ENCODE data around the gene PALLD. TPM values are rescaled to one million over a fixed set of nuclear protein-coding genes. Genes with fewer than 3 reads are reported as not detected.

The PALLD gene
- total RNA-seq, 3 donors from 2014 or later: 112 to 663 (median 150) TPM

DNA sequence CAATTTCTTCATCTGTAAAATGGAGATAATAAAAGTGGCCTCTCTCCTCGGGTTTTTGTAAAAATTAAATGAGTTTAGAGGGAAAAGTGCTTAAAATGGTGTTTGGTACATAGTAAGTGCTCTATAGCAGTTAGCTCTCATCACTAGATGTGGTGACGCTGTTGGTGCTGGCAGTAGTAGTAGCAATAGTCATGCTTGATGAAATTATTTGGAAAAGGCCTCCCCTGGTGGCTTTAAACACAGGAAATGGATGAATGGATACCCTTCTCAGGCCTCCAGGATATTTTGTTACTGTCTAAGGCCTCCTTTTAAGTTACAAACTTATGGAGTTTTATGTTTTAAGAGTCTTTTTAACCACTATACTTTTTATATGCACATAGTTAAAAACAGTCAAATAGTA, 370.3 kb downstream of the PALLD start:
- Histone ChIP-seq H3K9me3 (no peaks in the 10 kb centered on the region), H3K4me3 (no peak overlapping the region), H3K4me1 (ENCODE audit: low read depth) (no peaks in the 10 kb centered on the region), H3K36me3 (ENCODE audit: low read depth) (no peaks in the 10 kb centered on the region)
- intact Hi-C loops (cut with DNase I, micrococcal nuclease): no loop called here
- TF ChIP-seq, protein P1, sequence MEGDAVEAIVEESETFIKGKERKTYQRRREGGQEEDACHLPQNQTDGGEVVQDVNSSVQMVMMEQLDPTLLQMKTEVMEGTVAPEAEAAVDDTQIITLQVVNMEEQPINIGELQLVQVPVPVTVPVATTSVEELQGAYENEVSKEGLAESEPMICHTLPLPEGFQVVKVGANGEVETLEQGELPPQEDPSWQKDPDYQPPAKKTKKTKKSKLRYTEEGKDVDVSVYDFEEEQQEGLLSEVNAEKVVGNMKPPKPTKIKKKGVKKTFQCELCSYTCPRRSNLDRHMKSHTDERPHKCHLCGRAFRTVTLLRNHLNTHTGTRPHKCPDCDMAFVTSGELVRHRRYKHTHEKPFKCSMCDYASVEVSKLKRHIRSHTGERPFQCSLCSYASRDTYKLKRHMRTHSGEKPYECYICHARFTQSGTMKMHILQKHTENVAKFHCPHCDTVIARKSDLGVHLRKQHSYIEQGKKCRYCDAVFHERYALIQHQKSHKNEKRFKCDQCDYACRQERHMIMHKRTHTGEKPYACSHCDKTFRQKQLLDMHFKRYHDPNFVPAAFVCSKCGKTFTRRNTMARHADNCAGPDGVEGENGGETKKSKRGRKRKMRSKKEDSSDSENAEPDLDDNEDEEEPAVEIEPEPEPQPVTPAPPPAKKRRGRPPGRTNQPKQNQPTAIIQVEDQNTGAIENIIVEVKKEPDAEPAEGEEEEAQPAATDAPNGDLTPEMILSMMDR (IDR thresholded peaks at IDR 0.05): no peak
- DNase-seq (no peak), ATAC-seq (no peak)

- intact Hi-C loops (cut with DNase I, micrococcal nuclease): no loop called here
- TF ChIP-seq, protein P1 (IDR thresholded peaks at IDR 0.05): no peak
- H3K4me1 ChIP-seq (ENCODE audit: low read depth): no peaks in the 10 kb centered on the region
- no peaks in the 10 kb centered on the region for H3K36me3 ChIP-seq (ENCODE audit: low read depth)
- DNase-seq: no peak
- no peak overlapping the region for H3K4me3 ChIP-seq
- H3K9me3 ChIP-seq: no peaks in the 10 kb centered on the region
- ATAC-seq: peak; percentile 75
Measured at GRCh38 chr4:168868044-168868781, 371.4 kb downstream of the PALLD start.

DNA sequence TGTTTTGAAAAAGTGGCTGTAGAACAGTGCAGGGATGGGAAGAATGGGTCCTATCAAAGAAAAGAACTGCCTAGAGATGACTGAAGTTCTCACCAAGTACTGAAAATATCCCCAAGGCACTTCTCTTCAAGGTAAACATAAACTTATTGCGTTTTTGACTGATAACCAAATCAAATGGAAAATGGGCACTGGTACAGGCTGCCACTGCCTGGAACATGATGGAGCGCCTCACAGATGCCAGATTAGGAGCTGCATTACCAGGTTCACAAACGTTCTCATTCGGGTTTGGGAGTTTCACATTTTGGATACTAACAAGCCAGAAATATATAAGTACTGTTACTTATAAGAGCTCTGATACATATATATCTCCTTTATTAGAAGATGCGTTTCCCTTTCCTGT, 371.9 kb downstream of the PALLD start:
- TF ChIP-seq, protein P1 (IDR thresholded peaks at IDR 0.05): no peak
- intact Hi-C loops (cut with DNase I, micrococcal nuclease): no loop called here
- no peaks in the 10 kb centered on the region for H3K36me3 ChIP-seq (ENCODE audit: low read depth)
- H3K4me3 ChIP-seq: no peak overlapping the region
- DNase-seq (no peak), ATAC-seq (no peak)
- no peaks in the 10 kb centered on the region for H3K9me3 ChIP-seq
- H3K4me1 ChIP-seq (ENCODE audit: low read depth): no peaks in the 10 kb centered on the region

GRCh38 chr4:168870004-168870403, 373.2 kb downstream of the PALLD start:
- intact Hi-C loops (cut with DNase I, micrococcal nuclease): no loop called here
- Histone ChIP-seq H3K9me3 (no peaks in the 10 kb centered on the region), H3K4me1 (ENCODE audit: low read depth) (no peaks in the 10 kb centered on the region), H3K4me3 (no peak overlapping the region), H3K36me3 (ENCODE audit: low read depth) (no peaks in the 10 kb centered on the region)
- TF ChIP-seq, protein P1 (IDR thresholded peaks at IDR 0.05): no peak
- no peak for DNase-seq
- ATAC-seq: no peak

GRCh38 chr4:168871632-168872031, 374.8 kb downstream of the PALLD start:
- Histone ChIP-seq H3K4me1 (ENCODE audit: low read depth) (no peaks in the 10 kb centered on the region), H3K9me3 (no peaks in the 10 kb centered on the region), H3K4me3 (no peak overlapping the region), H3K36me3 (ENCODE audit: low read depth) (no peaks in the 10 kb centered on the region)
- DNase-seq (no peak), ATAC-seq (no peak)
- intact Hi-C loops (cut with DNase I, micrococcal nuclease): no loop called here
- TF ChIP-seq, protein P1 (IDR thresholded peaks at IDR 0.05): no peak

Data from mucosa of descending colon (tissue), 3 donors.